Non-pigmented ciliary epithelial cell (primary cell): Measurements from ENCODE around the gene ETS2.

Experiments
- DNase-seq: peaks from one replicate; pipeline ENCODE4 v3.0.0-alpha.2; 2010; ENCODE audit warnings: low read depth

ETS2 gene

GRCh38 chr21:38802050-38803026 is 3.4 kb upstream of the ETS2 start:
- DNase-seq = no peak

GRCh38 chr21:38803075-38803660 is 2.6 kb upstream of the ETS2 start:
- no peak for DNase-seq

- DNase-seq = no peak
Observed at GRCh38 chr21:38804030-38804788, 1.5 kb upstream of the ETS2 start.

GRCh38 chr21:38804789-38805327 is 871 bp upstream of the ETS2 start:
- no peak for DNase-seq

- DNase-seq = no peak
Observed at GRCh38 chr21:38806153-38806941, 618 bp downstream of the ETS2 start.

- no peak for DNase-seq
Observed at GRCh38 chr21:38806942-38807284, 1.2 kb downstream of the ETS2 start.

- no peak for DNase-seq
Observed at GRCh38 chr21:38807441-38807871, 1.7 kb downstream of the ETS2 start.

- DNase-seq = no peak
Observed at GRCh38 chr21:38807986-38808385, 2.3 kb downstream of the ETS2 start.

- DNase-seq = no peak
Observed at GRCh38 chr21:38809198-38809878, 3.6 kb downstream of the ETS2 start.

GRCh38 chr21:38810034-38810825 is 4.5 kb downstream of the ETS2 start:
- DNase-seq = no peak

- no peak for DNase-seq
Observed at GRCh38 chr21:38810826-38811164, 5.1 kb downstream of the ETS2 start.

- no peak for DNase-seq
Observed at GRCh38 chr21:38811257-38811656, 5.5 kb downstream of the ETS2 start.

- no peak for DNase-seq
Observed at GRCh38 chr21:38813143-38813542, 7.4 kb downstream of the ETS2 start.

GRCh38 chr21:38813547-38813946 is 7.8 kb downstream of the ETS2 start:
- no peak for DNase-seq

GRCh38 chr21:38814126-38815059 is 8.7 kb downstream of the ETS2 start:
- no peak for DNase-seq

GRCh38 chr21:38815060-38815405 is 9.3 kb downstream of the ETS2 start:
- no peak for DNase-seq

GRCh38 chr21:38816400-38816977 is 10.8 kb downstream of the ETS2 start:
- no peak for DNase-seq

- DNase-seq = no peak
Observed at GRCh38 chr21:38817371-38818324, 11.9 kb downstream of the ETS2 start.
